NCI-H226 (cell line): ENCODE data around the gene PDE8A.

ENCODE experiments used
- DNase-seq: peaks from one replicate; pipeline ENCODE4 v3.0.0-alpha.2; 2015

The PDE8A gene

GRCh38 chr15:85036716-85037115 lies 55.1 kb downstream of the PDE8A start:
- DNase-seq, result no peak

- DNase-seq, result no peak
Measured at GRCh38 chr15:85037641-85038040, 56.0 kb downstream of the PDE8A start.

- DNase-seq, result no peak
Measured at GRCh38 chr15:85041230-85041629, 59.6 kb downstream of the PDE8A start.

DNA sequence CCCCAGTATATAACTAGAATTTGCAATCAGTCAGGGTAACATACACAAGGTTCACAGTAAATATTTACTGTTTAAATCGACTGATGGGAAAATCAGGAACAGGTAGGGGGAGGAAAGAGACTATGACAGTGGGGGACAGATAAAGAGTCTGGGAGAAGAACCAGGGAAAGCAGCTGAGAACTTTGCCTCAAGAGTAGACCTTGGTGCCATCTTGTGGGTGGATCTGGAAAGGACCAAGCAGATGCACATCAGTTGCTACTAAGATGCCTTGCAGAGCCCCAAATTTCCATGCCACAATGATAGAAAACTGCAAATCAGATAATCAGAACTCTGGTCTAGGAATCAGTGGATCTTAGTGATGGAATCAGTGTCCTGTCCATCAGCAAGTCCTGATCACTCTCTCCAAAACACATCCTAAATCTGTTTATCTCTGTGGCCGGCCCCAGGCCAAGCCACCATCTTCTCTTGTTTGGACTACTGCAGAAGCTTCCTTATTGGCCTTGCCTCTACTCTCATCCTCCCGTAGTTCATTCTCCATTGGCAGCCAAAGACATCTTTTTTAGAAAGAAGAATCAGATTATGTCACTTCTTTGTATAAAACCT lies 62.7 kb downstream of the PDE8A start:
- DNase-seq, result peak; percentile 59

- no peak for DNase-seq
Measured at GRCh38 chr15:85044894-85045293, 63.2 kb downstream of the PDE8A start.

GRCh38 chr15:85045615-85046014 lies 64.0 kb downstream of the PDE8A start:
- no peak for DNase-seq

DNA sequence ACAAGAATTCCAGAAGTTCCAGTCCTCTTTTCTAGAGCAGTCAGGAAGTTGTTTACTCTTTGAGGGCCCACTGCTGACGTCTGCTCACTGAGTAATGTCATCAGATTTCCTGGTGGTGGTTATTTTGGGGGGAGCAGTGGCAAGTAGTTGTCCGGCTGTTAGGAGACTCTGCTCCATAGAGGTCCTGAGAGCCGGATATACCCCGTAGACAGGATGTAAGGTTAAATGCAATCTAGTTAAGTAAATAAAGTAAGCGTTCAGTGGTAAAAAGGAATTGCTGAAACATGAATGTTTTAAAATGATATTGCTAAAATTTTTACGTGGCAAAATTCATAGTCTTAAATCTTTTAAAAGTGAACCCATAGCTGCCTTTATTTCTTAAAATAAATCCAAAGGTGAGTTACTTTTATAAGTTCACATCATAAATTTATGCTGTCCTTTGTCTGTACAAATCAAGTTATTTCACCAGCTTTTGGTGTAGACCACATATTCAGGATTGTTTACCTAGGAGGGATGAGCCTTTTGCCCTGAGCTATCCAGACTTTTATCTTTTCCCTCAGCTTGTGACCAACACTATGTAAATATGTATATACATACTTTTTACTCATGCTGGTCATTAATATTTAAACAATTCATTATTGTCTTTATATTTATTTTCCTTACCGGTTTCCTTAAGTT lies 65.8 kb downstream of the PDE8A start:
- peak; percentile 65 for DNase-seq

GRCh38 chr15:85048430-85048829 lies 66.8 kb downstream of the PDE8A start:
- DNase-seq, result no peak

- no peak for DNase-seq
Measured at GRCh38 chr15:85049805-85050204, 68.1 kb downstream of the PDE8A start.

DNA sequence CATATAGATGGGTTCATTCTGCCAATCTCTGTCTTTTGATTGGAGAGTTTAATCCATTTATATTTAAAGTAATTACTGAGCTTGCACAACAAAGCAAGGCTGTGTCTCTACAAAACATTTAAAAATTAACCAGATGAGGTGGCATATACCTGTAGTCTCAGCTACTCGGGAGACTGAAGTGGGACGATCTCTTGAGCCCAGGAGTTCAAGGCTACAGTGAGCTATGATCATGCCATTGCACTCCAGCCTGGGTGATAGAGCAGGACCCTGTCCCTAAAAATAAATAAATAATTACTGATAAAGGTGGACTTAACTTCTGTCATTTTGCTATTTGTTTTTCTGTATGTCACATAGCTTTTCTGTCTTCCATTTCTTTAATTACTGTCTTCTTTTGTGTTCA lies 78.1 kb downstream of the PDE8A start:
- DNase-seq, result no peak

DNA sequence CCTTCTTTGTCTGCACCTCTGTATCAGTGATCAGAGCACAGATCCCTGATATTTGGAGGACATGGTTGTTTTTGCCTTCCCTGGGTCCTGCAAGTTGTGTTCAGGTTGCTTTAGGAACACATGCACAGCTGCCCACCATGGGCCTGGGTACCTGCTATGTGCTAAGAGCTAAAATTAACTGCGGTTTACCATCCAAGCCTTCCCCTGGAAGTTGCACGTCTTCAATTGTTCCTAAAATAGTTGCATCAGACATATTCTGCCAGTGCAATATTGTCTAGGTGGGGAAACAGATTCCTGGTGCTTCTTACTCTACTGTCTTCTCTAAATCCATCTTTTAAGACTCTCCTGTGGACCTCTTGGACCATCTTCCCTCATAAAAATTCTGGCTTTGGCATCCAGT lies 80.9 kb downstream of the PDE8A start:
- DNase-seq, result no peak

GRCh38 chr15:85063088-85063487 lies 81.4 kb downstream of the PDE8A start:
- no peak for DNase-seq

DNA sequence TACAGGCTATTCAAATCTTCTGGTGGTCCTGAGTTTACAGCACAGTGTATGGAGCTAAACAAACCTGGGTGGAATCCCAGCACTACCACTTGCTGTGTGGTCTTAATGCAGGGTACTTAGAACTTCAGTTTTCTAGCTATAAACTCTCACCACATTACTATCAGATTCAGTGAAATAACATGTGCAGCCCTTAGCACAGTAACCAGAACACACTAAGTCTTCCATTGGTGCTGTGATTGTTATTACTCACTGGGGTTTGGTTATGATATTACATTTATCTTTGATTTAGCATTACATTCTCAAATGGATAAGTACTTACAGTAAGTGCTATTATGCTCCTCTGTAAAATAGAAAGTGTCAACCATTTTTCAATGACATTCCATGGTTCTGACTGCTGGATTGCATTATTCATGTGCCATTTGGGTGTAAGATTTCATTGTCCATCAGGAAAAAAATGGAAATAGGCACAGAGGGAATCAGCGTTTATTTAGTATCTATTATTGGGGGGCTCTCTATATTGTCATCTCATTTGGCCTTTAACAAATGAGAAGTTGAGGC lies 81.9 kb downstream of the PDE8A start:
- DNase-seq, result no peak

DNA sequence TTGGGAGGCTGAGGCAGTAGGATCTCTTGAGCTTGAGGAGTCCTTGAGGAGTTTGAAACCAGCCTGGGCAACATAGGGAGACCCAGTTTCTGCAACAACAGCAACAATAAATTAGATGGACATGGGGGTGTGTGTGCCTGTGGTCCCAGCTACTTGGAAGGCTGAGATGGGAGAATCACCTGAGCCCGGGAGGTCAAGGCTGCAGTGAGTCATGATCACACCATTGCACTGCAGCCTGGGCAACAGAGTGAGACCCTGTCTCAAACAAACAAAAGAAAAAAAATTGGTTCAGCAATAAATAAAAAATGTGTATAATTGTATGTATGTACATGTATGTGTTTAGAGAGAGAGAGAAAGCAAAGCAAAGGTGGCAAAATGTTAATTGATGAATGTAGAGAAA lies 83.1 kb downstream of the PDE8A start:
- DNase-seq, result no peak

DNA sequence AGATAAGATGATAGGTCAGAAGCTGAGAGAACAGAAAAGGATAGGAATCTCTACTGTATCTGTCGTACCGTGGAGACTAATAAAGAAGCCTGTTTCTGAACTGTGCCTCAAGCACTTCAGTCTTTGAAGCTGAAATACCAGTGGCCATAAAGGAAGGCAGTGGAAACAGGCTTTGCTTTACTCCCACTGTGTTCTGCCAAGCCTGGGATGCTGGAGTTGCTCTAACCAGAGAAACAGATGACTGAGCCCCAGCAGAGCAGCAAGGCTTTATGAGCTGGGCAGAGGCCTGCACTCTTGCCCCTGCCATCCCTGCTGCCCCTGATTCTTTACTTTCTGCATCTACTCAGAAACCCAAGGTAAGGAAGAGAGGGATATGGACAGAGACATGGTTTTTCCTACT lies 89.4 kb downstream of the PDE8A start:
- no peak for DNase-seq

GRCh38 chr15:85071504-85071903 lies 89.8 kb downstream of the PDE8A start:
- DNase-seq, result no peak

- DNase-seq, result no peak
Measured at GRCh38 chr15:85072917-85073316, 91.3 kb downstream of the PDE8A start.

DNA sequence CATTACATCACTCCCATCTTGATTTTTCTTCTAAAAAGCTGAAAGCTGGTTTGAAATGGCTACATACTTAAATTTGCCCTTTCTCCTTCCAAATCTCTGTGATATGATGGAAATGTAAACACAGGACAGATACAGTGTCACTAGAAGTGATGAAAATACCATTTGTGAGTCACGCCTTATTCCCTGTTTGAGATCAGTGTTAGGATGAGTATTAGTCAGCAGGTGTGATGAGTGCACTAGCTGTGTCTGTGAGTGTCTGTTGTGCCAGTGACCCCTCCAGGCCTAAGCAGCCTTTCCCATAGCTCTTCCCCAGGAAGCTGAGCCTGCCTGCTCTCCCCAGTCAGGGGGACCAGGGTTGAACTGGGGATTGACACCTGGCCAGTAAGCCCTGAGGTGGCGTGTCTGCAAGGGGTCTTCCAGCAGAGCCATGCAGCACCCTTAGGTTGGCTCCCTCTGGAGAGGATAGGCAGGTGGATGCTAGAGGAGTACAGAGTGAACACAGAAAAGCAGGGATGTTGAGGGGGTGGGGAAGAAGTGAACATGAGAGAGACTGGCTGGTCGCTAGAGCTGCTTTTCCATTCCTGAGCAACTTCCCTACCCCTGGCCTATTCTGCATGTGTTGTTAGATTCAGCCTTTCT lies 92.0 kb downstream of the PDE8A start:
- no peak for DNase-seq

GRCh38 chr15:85086855-85087254 lies 105.2 kb downstream of the PDE8A start:
- no peak for DNase-seq

DNA sequence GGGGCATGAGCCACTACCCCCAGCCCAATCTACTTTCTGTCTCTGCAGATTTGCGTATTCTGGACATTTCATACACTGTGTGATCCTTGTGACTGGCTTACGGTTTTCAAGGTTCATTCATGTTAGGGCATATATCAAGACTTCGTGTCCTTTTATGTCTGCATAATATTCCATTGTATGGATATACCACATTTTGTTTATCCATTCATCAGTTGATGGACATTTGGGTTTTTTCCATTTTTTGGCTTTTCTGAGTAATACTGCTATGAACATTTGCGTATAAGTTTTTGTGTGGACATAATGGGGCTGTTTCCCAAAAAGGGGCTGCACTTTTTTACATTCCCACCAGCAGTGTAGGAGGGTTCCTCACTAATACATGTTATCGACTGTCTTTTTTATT lies 106.6 kb downstream of the PDE8A start:
- no peak for DNase-seq

GRCh38 chr15:85089929-85090597 lies 108.4 kb downstream of the PDE8A start:
- no peak for DNase-seq

DNA sequence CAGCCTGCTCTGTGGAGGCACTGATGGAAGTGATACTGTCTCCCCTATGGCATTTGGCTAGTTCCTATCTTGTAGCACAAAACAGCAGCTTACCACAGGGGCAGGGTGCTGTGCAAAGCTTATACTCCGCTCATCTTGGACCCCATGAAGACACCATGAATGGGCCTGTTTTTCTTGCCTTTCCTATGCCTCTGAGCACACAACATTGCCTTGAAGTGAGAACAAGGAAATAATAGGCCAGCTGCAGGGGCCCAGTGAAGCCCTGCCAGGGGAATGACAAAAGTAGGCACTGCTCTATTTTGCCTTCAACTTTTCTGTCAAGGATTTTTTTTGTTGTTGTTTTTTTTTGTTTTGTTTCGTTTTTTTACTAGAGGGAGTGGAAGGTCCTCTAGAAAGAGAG lies 110.3 kb downstream of the PDE8A start:
- no peak for DNase-seq

DNA sequence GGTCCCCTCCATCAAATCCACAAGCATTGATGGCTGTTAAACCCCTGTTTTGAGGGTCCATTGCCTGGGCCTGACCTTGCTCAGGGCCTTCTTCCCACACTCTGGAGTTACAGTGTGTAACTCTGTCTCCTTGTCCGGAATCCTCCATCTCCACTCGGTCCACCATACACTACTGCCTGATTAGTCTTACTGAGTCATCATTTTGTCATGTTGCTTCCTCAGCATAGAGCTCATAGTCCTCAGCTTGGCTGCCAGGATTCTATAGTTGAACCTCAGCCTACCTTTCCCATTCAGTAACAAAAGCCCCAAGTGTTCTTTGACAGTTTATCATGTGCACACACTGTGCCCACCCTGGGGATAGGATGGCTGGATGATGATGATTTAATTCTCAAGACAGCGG lies 113.0 kb downstream of the PDE8A start:
- peak; percentile 63 for DNase-seq

DNA sequence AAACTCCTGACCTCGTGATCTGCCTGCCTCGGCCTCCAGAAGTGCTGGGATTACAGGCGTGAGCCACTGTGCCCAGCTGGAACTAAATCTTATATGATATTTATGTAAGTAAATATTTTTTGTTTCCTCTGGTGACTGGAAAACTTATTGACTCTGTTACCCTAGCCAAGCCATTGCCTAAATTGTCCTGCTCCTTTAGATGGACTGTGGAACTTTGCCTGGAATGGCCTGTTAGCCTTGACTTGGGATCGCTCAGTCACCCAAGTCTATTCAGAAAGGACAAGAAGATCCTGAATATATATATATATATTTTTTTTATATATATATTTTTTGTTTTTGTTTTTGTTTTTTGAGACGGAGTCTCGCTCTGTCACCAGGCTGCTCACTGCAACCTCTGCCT lies 113.9 kb downstream of the PDE8A start:
- DNase-seq, result no peak
